Activated T-cell treated with anti-CD3 and anti-CD28 coated beads for 1 hour (primary cell): ENCODE data around the gene ABL1.

Source experiments
- DNase-seq: peaks from one replicate; pipeline ENCODE4 v3.0.0-alpha.2; 2020; ENCODE audit warnings: low read depth

ABL1 gene

GRCh38 chr9:130849356-130849755, 14.3 kb downstream of the ABL1 start:
- DNase-seq = no peak

GRCh38 chr9:130852801-130853200, 17.7 kb downstream of the ABL1 start:
- no peak for DNase-seq

DNA sequence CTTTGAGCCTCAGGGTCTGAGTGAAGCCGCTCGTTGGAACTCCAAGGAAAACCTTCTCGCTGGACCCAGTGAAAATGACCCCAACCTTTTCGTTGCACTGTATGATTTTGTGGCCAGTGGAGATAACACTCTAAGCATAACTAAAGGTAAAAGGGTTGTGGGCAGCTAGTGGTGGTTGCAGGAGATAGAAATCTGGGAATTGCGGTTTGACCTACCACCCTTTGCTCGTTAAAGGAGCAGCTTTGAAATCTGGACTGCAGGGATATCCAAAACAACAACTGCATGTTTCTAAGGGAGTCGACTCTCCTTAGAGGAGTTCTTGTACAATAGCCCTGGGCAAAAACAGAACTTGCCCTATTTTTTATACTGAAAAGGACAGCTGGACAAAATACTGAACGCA, 19.0 kb downstream of the ABL1 start:
- no peak for DNase-seq

DNA sequence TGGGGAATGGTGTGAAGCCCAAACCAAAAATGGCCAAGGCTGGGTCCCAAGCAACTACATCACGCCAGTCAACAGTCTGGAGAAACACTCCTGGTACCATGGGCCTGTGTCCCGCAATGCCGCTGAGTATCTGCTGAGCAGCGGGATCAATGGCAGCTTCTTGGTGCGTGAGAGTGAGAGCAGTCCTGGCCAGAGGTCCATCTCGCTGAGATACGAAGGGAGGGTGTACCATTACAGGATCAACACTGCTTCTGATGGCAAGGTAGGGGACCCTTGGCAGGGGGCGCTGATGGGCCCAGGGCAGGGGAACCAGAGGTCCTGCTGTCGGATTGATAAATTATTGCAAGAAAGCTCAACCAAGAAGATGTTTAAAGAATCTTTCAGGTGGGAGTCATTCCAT, 19.8 kb downstream of the ABL1 start:
- DNase-seq = no peak

- DNase-seq = no peak
Observed at GRCh38 chr9:130856474-130856873, 21.4 kb downstream of the ABL1 start.

DNA sequence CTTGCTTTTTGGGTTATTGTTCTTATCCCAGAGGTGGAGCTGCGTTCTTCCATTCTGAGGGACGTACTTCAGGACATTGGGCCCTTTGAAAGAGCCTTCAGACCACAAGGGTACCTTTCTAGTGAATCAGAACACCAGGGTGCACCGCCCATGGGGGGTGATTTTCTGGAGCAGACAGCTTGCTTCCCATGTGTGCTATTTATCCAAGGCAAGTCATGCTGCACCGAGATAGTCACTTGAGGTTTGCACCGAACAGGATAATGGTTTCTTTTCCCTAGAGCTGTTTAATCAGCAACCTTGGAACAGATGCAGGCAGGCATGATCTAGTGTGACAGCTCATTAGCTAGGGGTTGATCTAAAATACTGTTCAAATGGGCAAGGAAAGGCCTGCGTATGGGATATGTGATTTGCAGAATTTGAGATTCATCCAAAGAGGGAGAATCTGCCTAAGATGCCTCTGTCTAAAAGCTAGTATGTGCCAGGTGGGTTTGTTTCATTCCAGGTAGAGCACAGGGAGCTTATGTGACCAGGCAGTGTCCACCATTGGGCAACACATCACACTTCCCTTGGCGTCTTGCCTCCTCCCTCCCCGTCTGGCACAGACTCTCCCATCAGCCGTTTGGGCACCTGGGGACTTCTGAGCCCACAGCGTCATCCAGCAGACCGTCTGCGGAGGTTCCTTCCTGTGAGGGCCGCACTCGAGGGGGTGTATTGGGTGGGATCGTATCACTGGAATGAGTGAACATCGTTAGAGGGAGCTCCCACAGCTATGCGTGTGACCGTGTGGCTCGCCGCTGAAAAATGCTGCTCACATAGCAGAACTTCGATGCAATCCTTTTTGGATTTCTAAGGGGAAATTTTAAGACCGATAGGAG, 23.0 kb downstream of the ABL1 start:
- DNase-seq = no peak

- DNase-seq = no peak
Observed at GRCh38 chr9:130858739-130859705, 24.0 kb downstream of the ABL1 start.

GRCh38 chr9:130860458-130861316, 25.6 kb downstream of the ABL1 start:
- no peak for DNase-seq

- no peak for DNase-seq
Observed at GRCh38 chr9:130861372-130862180, 26.5 kb downstream of the ABL1 start.

- no peak for DNase-seq
Observed at GRCh38 chr9:130862217-130862616, 27.2 kb downstream of the ABL1 start.

DNA sequence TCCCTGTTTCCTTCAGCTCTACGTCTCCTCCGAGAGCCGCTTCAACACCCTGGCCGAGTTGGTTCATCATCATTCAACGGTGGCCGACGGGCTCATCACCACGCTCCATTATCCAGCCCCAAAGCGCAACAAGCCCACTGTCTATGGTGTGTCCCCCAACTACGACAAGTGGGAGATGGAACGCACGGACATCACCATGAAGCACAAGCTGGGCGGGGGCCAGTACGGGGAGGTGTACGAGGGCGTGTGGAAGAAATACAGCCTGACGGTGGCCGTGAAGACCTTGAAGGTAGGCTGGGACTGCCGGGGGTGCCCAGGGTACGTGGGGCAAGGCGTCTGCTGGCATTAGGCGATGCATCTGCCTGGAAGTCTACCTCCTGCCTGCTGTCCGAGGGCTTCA, 27.7 kb downstream of the ABL1 start:
- DNase-seq = no peak

DNA sequence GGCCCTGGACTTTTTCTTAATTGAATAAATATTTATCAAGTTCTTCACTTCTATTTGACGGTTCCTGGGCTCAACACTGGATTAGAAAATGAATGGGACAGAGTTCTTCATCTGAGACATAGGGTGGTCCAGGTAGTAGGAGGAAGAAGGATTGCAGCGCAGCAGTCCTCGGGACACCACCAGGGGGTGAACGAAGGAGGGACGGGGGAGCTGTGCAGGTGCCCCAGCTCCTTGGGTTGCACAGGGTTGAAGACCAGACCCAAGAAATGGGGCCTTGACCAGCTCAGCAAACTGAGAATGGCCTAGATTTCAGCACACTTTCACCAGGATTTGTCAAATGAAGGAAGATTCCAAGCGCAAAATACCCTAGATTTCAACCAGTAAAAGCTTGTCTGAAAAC, 29.5 kb downstream of the ABL1 start:
- DNase-seq = no peak

DNA sequence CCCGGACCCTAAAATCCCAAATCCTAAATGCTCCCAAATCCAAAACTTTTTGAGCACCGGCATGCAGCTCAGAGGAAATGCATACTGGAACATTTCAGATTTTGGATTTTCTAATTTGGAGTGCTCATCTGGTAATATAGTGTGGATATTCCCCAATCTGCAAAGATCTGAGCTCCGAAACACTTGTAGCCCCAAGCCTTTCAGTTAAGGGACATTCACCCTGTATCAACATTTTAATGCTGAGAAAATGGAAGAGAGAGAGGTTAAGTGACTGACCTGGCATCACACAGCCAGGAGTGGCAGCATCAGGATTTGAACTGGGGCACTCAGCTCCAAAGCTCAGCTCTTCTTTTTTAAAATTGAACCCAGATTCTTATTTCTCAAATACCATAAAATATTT, 30.9 kb downstream of the ABL1 start:
- DNase-seq = no peak

GRCh38 chr9:130866474-130866965, 31.5 kb downstream of the ABL1 start:
- DNase-seq = peak; percentile 33

DNA sequence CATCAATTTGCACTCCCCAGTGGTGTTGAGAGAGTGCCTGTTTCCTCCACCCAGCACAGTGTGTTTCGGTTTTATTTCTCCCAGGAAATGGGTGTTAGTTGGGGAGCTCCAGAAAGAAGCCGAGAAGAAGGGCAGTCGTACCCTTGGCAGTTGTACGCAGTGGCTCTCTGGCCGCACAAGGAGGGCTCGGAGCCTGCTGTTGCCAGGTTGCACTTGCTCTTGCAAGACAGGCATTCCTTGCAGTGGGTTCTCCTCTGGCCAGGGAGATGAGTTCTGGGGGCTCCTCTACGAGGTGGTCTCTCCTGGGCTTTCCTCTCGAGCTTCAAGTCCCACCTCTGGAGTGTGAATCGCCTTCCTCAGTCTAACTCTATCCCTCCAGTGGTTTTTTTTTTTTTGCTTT, 32.5 kb downstream of the ABL1 start:
- no peak for DNase-seq

GRCh38 chr9:130868230-130868629, 33.2 kb downstream of the ABL1 start:
- DNase-seq = no peak

DNA sequence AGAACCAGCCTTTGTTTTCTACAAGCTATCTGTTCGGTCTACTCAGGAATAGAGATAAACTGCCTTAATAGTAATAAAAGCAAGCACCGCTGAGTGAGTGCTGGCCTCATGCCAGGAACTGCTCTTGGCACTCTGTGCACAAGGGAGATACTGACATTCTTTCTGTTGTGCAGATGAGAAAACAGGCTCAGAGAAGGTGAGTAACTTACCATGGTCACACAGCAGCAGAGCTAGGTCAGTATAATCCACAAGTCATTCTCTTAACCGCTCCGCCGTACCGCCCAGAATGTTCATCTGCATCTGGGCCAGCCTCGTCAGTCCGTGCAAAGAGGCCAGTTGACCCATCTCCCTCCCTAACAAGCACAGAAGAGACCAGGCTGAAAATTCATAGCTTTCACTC, 34.2 kb downstream of the ABL1 start:
- DNase-seq = no peak

GRCh38 chr9:130870491-130871381, 35.7 kb downstream of the ABL1 start:
- DNase-seq = no peak

DNA sequence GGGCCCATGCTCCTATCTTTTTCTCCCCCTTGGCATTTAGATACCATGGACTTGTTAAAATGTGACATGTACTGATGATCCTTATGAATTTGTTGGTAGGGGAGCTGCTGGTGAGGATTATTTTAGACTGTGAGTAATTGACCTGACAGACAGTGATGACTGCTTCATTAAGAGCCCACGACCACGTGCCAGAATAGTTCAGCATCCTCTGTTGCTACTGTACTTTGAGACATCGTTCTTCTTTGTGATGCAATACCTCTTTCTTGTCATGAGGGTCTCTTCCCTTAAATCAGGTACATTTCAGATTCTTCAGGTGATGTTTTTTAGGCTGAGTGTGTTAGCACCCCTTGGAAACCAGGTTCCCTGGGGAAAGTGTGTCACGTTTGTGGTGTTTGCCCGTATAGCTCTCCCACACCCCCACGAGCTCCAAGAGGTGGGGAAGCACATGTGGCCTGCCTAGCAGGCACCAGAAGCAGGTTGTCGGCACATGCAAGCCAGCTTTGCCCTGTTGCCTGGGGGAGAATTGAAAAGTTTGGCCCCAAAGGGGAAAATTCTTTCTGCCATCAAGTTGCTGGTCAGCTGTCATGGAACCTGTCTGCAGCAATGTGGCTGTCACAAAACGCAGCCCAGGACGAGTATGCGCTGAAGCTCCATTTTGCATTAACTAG, 36.5 kb downstream of the ABL1 start:
- no peak for DNase-seq
